ENCODE data around the gene PSMG4.

The PSMG4 gene

DNA sequence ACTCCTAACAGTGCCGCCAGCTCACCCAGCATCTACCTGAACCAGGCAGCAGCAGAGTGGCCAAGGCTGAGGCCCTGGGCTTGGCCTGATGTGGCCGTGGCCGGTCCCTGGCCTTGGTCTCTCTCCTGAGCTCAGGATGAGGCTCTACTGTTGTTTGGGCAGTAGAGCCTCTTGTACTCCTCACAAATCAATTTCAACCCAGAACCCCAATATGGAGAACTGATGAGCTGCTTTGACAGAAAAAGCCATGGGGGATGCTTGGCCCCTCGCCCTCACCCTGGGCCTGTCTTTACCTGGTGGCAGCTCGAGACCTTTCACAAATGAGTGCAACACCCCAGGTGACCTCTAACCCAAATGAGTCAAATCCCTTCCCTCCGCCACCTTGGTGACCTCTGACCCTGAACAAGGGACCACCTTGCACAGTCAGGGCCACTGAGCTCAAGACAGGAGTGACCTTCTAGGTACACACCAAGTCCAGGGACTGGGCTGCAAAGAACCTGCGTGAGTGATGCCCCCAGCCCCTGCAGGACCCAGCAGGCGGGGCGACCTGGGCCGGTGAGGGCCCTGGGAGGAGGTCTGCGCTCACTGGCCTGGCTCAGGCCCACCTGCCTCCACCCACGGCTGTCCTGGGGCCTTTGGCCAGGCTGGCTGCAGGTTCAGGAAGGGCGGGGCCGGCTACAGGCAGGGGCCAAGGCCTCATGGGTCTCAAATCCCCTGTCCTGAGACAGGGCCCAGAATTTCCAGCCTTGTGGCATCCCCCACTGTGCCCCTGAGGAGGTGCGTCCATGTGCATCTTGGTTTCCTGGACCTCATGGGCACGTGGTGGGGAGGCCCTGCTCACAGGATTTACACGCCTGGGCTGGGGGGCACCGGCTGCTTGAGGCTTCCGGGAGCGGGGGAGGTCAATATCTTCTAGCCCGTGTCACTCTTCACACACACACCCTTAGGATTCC, 30.2 kb downstream of the PSMG4 start:
- DNase-seq (ENCODE audit: low read depth in 2 of 3, low spot score in 1 of 3), result no peak

DNA sequence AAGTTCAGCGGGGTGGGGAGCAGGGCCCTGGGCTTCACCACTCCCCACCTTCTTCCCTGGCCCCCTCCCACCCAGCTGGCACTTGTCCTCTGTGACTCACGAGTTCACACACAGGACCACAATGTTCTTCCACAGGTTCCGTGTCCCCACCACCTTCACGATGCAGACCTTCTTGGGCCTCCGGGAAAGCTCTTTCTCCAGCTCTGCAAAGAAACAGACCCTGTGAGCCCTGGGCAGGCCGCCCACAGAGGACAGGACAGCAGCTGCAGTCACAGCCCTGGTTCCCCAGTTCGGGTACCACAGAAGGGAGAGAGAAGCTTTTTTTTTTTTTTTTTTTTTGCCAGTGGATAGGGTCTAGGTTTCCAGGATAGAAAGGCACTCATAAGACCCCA, 30.9 kb downstream of the PSMG4 start:
- DNase-seq (ENCODE audit: low read depth in 2 of 3, low spot score in 1 of 3), result no peak

DNA sequence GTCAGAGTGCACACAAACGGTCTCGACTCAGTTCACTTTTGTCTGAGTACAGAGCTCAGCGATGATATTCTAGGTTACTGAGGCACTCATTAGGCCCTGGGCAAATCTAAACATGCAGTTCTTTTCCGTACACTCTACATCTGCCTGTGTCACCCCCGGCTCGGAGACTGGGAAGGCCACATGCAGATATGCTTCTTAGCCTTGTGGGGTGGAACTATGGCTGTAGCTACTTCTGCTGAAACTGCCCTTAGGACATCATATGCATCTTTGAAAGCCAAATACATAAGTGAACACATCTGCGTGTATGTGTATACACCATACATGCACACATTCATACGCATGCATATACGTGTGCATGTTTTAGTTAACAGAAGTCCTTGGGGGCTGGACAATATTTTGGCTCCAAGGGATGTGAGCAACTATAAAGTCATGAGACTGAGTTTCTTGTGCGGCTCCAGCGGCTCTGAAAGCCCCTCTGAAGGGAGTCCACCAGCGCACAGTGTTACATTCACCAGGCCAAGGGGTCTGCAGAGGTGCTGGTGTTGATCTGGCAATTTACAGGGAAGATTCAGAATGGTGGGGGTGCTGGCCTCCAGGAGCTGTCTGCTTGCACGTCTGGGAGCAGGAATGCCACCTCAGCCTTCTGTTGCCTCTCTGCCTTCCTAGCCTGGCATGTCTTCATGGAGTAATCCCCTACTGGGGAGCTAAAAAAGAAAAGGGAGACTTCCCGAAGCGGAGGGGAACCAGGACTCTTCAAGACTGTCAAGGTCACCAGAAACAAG, 31.6 kb downstream of the PSMG4 start:
- DNase-seq (ENCODE audit: low read depth in 2 of 3, low spot score in 1 of 3), result no peak

DNA sequence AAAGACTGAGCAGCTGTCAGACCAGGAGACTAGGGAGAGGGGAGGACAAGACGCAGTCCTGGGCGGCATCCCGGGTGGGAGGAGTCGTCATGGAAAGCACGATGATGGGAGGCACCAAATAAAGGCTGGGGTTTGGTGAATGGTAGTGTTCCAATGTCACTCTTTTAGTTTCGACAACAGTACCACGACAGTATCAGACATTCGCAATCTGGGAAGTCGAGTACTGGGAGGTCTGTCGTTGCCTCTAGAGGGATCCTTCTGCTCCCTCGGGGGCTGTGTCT, 32.1 kb downstream of the PSMG4 start:
- no peak for DNase-seq (ENCODE audit: low read depth in 2 of 3, low spot score in 1 of 3)

DNA sequence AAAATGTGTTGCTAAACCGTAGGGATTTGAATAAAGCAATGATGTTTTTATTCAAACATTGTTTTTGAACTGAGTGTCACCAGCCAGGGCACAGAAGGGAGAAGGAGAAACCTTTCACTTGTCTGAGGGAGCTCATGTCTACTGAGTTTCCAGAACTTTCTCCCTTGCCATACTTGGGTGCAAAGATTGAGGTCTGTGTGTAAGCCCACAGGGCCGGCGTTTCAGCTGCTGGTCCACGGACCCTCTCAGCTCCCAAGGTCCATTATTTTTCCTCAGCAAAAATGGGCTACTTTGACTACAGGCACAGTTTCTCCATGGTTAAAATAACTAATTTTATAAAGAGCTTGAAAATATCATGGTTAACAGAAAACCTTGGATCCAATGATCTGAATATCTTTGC, 32.6 kb downstream of the PSMG4 start:
- no peak for DNase-seq (ENCODE audit: low read depth in 2 of 3, low spot score in 1 of 3)

DNA sequence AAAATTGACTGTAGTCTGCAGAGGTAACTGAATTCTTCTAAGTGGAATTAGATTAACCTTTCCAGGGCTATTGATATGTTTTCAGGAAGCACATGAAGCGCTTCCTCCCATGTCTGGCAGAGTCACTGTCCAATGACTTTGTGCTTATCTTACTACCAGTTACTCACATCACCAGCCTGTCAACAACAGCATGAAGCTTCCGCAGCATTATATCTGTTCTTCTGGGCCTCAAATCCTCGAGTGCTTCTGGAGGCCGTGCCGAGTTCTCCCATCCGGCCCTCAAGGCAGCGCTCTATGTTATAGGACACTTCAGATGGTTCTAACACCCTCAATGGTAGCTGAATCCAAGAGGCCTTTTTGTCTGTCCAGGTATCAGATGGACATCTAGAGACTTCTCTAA, 33.2 kb downstream of the PSMG4 start:
- DNase-seq (ENCODE audit: low read depth in 2 of 3, low spot score in 1 of 3), result no peak

DNA sequence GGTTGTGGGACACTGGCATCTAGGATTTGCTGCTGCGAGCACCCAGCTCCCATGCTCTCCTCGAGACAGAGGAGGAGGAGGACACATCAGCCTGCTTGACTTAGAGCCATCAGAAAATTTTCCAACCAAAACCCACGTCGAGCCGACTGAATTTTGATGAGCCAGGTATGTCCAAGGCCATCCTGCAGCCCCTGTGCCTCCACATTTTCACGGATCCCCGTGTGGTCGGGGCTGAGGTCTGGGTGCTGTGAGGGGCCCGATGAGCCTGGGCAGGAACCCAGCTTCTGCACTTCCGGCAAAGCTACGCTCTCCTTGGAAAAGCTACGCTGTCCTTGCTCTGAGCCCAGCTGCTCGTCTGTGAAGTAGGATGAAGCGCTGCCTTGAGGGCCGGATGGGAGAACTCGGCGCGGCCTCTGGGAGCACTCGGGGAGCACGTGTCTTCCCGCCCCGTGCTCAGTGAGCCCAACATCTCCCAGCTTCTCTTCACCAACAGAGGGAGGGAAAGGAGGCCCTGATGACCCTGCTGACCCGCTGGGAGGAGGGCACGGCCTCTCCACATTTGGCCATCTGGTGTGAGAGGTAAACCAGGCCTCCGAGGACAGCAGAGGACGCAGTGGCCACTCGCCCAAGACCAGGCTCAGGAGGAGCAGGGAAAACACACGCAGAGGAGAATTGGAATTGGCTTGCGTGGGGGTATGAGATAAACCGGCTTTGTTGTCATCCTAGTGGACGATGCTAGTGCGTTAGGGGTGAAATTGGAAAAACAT, 33.9 kb downstream of the PSMG4 start:
- DNase-seq (ENCODE audit: low read depth in 2 of 3, low spot score in 1 of 3), result no peak

DNA sequence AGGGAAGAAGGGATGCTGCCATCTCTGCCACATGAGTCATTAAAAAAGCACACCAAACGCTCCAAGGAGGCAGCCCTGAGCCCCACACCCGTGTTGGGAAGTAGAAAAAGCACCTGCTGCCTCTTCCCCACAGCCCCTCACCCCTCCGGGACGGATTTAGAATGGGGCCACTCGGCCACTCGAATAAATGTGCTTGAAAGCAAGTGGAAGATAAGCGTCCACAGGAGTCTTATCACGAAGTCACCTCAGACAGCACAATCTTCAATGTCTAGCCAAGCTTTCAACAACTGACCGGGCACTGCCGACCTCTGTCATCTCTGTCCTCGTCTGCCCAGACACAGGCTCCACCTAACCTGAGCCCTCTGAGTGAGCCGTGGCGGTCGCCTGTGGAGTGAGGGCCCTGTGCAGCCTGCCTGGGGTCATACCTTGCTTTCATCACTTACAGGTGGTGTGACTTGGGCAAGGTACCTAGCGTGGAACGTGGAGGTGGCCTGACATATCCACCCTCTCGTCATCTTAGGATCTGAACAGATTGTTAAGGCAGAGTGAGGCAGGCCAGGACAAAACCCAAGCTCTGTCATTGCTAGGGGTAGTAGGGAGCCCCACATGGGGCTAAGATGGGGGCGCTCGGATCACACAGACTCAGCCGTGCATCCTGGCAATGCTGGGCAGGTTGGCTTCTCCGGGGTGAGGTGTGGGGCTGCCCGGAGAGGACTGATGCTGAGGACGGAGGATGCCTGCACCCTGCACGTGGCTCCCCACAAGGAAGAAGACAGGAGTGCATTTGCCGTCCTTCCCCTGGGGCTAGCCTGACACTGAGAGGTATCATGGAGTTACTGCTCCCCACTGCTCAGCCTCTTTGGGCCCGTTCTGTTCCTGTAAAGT, 34.8 kb downstream of the PSMG4 start:
- DNase-seq (ENCODE audit: low read depth in 2 of 3, low spot score in 1 of 3), result no peak

- DNase-seq (ENCODE audit: low read depth in 2 of 3, low spot score in 1 of 3), result no peak
Observed at GRCh38 chr6:3294396-3294795, 35.6 kb downstream of the PSMG4 start.

GRCh38 chr6:3294921-3295871, 36.4 kb downstream of the PSMG4 start:
- DNase-seq (ENCODE audit: low read depth in 2 of 3, low spot score in 1 of 3), result no peak

- DNase-seq (ENCODE audit: low read depth in 2 of 3, low spot score in 1 of 3), result no peak
Observed at GRCh38 chr6:3296078-3296477, 37.3 kb downstream of the PSMG4 start.

DNA sequence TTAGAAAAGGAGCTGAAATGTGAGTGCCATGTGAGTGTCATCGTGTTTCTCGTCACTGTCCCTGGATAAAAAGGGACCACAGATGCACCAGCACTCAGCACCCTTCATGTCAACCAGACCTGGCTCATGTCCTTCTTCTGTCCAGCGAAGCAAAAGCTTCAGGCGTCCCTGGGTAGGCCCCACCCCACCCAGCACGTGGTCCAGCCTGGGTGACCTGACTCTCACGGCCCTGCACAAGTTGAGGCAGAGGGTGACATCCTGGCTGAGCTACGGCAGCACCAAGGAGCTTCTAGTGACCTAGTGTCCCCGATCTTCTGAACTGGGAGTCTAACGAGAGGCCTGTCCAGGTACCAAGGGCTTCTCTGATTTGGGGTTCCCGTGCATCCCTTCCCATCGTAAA, 37.8 kb downstream of the PSMG4 start:
- DNase-seq (ENCODE audit: low read depth in 2 of 3, low spot score in 1 of 3), result no peak

- no peak for DNase-seq (ENCODE audit: low read depth in 2 of 3, low spot score in 1 of 3)
Observed at GRCh38 chr6:3297006-3297405, 38.3 kb downstream of the PSMG4 start.

- DNase-seq (ENCODE audit: low read depth in 2 of 3, low spot score in 1 of 3), result no peak
Observed at GRCh38 chr6:3297909-3298308, 39.2 kb downstream of the PSMG4 start.

- no peak for DNase-seq (ENCODE audit: low read depth in 2 of 3, low spot score in 1 of 3)
Observed at GRCh38 chr6:3299221-3299620, 40.5 kb downstream of the PSMG4 start.

DNA sequence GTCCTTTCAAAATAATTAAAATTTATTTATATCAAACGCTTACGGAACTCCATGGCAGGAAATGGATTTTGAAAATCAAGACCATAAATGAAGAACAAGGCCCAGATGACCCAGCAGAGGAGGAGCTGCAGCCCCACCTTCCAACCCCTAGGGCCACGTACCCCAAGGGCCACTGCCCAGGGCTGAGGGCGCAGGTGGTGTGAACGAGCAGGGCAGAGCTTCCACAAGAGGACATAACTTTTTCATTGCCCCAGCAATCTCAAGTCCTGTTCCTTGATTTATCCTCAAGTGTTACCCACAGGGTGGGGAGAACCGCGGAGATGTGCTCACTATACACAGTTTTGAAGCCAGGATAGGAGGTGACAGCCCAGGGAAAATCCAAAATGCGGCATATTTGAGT, 42.8 kb downstream of the PSMG4 start:
- no peak for DNase-seq (ENCODE audit: low read depth in 2 of 3, low spot score in 1 of 3)

DNA sequence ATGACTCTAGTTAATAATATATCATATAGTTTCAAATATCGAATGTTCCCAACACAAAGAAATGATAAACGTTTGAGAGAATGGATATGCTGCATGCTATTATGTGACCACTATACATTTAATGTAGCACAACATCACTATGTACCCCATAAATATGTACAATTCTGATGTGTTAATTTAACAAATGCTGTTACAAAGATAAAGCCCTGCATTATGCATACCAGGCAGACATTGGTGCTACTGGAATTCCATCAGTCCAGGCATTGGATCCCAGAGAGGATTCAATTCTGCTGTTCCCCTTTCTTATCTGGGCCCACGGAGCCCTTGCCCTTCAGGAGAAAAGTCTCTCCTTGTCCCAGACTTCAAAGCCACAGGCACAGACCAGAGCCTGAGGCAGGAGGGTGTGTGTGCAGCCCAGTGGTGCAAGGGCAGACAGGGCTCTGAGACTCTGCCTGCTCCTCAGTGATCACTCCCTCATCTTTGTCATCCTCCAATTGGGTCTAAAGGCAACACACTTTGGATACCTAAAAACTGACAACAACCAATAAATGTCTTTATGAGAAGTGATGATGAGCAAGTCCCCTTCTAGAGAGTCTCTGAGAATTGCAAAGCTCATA, 45.2 kb downstream of the PSMG4 start:
- no peak for DNase-seq (ENCODE audit: low read depth in 2 of 3, low spot score in 1 of 3)

DNA sequence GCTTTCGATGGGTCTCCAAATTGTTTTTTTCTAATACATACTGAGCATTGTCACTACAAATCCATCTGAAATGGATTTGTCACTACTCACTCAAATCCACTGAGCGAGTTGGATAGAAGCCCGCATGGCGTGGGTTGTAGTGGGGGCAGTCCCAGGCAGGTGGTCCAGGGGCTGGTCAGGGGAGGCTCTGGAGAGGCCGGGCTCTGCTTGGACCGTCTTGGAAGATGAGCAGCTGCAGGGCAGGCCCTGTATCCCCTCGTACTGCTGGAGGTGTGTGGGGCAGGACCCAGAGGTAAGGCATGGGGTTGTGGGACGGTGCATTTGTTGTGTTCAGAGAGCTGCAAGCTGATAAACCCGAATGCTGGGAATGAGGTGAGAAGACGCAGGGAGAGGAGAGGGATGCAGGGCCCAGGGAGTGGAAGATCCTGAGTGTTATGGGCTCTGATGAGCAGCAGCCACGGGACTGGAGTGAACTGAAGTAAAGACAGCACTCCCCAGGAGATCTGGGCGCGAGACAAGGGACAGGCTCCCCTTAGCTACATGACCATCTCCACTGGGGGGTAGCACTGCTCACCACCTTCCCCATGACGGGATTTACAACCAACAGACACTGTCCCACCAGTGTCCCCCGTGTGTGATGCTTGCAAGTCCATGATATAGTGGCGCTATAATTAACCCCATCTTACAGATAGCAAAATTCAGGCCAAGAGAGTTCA, 45.9 kb downstream of the PSMG4 start:
- no peak for DNase-seq (ENCODE audit: low read depth in 2 of 3, low spot score in 1 of 3)

DNA sequence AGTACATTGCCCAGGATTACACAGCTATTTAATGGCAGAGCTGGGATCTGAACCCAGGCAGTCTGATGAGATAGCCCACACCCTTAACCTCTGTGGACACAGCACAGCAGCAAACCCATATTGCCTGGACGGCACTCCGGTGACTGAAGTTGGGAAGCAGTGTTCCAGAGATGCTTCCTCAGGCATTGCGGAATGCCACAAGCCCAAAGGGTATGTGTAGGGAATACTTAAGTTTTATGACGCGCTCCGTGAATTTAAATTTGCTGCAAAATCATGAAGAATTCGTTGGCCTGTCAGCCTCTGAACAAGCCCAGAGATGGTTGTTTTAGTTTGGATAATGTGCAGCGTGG, 46.4 kb downstream of the PSMG4 start:
- no peak for DNase-seq (ENCODE audit: low read depth in 2 of 3, low spot score in 1 of 3)
